Gastroesophageal sphincter (tissue), 3 donors: Measurements from ENCODE around the gene ALDH1L1.

ENCODE experiments used
- CTCF ChIP-seq, 4 experiments: fragments of 200-600 bp in 2 of 4; fragments of 450-650 bp in 2 of 4; sonication (generic) in 1 of 4; IDR thresholded peaks; one replicate each; pipeline ENCODE4 v1.5.1; 2017 to 2019; ENCODE audit warnings: antibody characterized with exemption in 4 of 4, mild to moderate bottlenecking in 2 of 4, moderate library complexity in 2 of 4
- POLR2A ChIP-seq, 2 donors: fragments of 450-650 bp; IDR thresholded peaks; one replicate each; pipeline ENCODE4 v1.6.1; 2017; ENCODE audit warnings: antibody characterized with exemption in 2 of 2, mild to moderate bottlenecking in 2 of 2, moderate library complexity in 1 of 2
- POLR2AphosphoS5 ChIP-seq: sonication (generic); formaldehyde crosslinking; IDR thresholded peaks from one replicate; pipeline ENCODE4 v1.6.1; 2017; ENCODE audit warnings: antibody characterized with exemption

- TF ChIP-seq CTCF (IDR thresholded peaks at IDR 0.05), result no peak
- TF ChIP-seq POLR2AphosphoS5, result no peak
- no peak for TF ChIP-seq POLR2A (IDR thresholded peaks at IDR 0.05)
These were observed 55.0 kb downstream of the ALDH1L1 start for GRCh38 chr3:126125341-126125740.
